ENCODE data around the gene CGNL1.

Gene CGNL1, protein sequence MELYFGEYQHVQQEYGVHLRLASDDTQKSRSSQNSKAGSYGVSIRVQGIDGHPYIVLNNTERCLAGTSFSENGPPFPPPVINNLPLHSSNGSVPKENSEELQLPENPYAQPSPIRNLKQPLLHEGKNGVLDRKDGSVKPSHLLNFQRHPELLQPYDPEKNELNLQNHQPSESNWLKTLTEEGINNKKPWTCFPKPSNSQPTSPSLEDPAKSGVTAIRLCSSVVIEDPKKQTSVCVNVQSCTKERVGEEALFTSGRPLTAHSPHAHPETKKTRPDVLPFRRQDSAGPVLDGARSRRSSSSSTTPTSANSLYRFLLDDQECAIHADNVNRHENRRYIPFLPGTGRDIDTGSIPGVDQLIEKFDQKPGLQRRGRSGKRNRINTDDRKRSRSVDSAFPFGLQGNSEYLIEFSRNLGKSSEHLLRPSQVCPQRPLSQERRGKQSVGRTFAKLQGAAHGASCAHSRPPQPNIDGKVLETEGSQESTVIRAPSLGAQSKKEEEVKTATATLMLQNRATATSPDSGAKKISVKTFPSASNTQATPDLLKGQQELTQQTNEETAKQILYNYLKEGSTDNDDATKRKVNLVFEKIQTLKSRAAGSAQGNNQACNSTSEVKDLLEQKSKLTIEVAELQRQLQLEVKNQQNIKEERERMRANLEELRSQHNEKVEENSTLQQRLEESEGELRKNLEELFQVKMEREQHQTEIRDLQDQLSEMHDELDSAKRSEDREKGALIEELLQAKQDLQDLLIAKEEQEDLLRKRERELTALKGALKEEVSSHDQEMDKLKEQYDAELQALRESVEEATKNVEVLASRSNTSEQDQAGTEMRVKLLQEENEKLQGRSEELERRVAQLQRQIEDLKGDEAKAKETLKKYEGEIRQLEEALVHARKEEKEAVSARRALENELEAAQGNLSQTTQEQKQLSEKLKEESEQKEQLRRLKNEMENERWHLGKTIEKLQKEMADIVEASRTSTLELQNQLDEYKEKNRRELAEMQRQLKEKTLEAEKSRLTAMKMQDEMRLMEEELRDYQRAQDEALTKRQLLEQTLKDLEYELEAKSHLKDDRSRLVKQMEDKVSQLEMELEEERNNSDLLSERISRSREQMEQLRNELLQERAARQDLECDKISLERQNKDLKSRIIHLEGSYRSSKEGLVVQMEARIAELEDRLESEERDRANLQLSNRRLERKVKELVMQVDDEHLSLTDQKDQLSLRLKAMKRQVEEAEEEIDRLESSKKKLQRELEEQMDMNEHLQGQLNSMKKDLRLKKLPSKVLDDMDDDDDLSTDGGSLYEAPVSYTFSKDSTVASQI

DNA sequence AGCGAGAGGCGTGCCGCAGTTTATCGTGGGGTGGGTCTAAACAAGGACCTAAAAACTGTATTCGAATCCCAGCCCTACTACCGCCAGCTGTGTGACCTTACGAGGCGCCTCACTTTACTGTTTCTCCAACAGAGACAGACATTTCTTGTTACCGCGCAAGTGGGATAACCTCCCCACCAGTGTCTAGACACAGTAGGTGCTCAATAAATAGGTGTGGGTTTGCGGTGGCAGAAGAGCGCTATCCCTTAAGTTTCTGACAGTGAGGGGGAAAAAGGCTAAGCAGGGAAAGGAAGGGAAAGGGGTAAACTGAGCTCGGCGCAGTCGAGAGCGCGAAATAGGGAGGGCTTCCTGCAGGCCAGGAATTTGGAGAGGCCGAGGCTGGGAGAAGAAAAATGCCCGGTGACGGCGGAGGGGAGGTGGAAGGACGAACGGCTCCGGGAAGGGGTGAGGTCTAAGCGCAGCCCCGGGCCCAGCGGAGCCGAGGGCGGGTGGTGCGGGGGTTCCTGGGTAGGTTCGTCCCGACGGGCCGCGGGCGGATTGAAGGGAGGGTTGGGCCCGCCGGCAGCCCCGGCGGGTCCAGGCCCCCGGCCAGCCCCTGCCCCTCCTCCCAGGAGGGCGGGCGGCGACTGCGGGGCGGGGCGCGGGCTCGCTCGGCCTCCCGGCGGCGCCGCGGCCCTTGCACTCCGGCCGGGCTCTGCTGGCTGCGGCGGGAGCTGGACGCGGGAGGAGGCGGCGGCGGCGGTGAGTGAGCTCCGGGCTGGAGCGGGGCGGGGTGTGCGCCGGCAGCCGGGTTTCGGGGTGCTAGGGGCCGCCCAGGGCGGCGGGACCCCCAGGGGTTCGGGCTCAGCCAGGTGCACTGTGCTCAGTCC lies at the start of gene CGNL1:
Gene CGNL1 (plus strand): TSS at position 679 of the 869 bp plus-strand sequence. CDS start 61,495 bp downstream, outside the sequence.
- DNase-seq (ENCODE audit: low spot score): no peak

DNA sequence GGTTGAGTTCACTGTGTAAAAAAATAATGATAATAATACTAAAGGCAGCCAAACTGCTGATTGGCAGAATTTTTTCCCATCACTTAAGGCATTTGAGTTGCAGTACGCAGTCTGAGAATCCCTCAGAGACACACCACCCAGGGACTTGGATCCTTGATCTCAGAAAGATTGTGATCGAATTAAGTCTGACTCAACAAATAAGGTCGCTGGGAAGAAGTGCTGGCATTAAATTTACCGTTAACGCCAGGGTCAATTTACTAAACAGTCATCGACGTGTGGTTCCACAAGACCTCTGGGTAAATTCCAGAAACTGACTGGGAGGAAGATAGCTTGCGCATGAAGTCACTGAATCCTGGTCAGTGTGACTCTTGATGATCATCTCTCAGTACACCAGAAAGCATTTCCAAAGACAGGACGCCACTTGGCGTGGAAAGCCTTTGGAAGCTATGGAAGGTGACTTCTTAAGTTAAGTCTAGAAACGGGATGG lies 48.3 kb upstream of the CGNL1 start:
- DNase-seq (ENCODE audit: low spot score): no peak

DNA sequence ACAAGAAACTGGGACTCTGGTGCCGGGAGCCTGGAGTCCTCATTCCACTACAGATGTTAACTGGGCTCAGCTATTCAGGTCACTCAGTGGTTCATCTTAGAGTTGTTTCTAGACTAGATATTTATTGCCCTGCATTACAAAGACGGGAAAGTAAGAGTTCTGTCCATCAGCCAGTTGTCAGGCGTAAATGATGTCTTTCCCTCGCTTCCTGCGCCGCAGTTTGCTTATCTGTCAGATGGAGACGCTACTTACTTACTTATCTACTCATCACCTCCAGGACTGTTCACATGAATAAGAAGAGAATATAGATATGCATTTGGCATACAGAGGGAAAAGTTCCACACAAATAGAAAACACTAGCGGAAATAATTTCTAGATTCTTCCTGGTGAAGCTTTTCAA lies 47.8 kb upstream of the CGNL1 start:
- no peak for DNase-seq (ENCODE audit: low spot score)

DNA sequence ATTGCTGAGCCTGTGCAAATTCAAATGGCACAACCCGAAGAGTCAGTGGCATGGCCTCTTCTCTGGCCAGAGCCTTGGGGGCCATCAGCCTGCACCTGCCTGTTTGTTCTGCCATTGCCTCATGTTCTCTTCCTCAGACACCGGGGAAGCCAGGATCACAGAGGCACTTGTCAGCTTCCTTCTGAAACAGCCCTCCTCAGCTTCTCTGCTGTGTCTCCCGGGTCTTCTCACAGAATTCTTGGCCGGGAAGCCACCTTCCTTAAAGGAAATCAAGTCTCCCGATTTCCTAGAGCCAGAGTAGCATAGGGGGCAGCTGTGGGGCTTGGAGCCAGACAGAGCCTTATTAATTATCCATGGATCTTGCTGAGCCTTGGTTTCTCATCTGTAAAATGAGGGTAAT lies 47.4 kb upstream of the CGNL1 start:
- no peak for DNase-seq (ENCODE audit: low spot score)

DNA sequence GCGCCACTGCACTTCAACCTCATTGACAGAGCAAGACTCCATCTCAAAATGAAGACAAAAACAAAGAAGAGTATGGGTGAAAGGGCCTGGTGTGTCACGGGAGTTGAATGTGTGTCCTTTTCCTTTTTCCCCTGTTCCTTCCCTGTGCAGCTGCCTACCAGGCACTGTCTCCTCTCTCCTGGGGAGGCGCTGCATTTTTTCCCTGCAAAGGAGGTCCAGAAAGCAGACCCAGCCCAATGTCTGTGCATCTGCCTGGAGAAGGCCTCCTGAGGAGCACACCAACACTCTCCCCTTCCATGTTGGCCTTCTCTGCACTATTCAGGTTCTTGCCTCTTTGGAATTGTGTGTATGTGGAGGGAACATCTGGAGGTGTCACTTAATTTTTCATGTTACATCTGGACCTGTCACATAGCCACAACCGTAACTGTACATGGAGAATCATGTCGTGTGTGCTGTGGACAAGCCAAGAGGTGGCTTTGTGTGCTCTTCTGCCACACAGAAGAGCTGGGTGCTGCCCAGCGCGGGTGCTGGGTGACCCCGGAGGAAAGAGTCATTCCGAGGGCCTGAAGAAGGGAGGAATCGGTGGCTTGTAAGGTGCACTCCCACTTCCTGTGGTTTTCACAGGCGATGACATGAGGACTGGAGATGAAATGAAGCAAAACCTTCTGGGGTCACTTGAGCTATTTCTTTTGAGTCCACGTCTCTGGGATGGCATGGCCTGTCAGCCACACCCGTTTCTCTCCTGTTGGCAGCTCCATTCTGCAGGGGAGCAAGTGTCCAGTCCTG lies 46.5 kb upstream of the CGNL1 start:
- DNase-seq (ENCODE audit: low spot score): no peak

DNA sequence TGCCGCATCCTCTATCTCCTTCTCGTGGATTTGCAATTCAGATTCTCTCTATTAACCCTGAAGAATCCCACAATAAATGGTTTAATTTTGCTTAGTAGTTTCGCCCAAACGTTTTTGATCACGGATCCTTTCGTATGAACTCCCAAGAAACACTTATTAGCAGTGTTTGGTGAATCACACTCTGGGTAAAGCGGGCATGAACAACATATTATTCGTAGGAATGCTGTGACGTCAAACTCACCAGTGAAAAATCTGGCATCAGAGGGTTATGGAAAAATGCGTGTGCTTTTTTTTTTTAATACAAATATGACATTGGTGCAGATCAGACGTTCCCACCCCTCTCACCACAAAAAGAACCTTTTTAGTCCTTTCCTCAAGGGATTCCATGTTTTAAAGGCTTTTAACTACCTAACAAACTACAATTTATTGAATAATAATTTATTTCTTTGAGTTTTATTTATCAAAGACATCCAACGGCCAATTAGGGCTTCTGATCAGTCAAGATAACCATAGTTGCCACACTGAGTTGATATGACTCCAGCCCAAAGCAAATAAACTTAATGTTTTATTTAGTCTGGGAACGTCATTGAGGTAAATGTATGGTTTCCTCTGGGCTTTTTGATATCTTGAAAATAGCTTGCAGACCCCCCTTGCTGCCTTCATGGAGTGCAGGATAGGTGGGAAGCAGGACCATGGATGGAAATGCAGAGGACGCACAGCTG lies 45.5 kb upstream of the CGNL1 start:
- no peak for DNase-seq (ENCODE audit: low spot score)

DNA sequence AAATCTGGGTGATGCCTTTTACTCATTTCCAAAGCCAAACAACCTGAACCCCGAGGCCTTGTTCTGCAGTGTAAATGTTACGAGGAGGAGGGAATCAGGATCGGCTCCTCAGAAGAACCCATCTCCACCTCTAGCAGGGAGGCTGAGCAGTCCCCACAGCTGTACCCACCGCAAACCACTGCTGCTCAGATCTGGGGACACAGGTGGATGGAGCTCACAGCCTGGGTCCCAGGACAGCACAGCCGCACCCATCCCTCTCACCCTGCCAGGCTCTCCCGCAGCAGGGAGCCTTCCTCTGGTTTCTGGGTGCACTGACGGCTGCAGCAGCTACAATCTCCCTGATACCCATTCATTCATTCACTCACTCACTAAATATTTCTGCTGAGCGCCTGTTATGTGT lies 44.0 kb upstream of the CGNL1 start:
- DNase-seq (ENCODE audit: low spot score): no peak

DNA sequence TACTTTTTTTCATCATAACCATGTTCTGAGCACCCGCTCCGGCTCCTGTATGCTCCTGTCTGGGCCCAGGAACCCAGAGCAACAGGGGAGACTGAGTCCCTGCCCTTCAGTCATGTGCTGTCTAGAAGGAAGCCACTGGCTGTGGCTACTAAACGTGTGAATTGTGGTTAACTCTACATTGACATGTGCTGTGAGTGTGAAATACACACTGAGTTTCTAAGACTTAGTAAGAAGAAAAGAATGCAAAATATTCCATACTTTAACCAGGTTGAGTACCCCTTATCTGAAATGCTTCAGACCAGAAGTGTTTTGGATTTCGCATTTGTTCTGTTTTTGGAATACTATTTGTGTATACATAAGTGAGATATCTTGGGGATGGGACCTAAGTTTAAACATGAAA lies 42.8 kb upstream of the CGNL1 start:
- DNase-seq (ENCODE audit: low spot score): no peak

DNA sequence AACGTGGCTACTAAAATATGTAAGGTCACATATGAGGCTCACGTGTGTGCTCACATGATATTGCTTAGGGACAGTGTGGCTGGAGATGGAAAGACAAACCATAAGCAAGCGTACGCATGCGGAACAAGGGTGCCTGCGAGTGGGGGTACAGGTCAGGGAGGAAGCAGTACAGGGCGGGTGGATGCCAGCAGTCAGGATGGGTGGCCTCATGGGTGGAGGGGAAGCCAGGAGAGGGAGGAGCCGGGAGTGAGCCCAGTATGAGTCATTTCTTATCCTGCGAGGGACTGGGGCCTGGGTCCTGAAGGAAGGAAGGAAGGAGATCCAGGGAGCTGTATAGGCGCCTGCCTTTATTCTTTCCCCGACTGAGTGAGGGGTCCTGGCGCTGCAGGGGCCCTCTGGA lies 42.0 kb upstream of the CGNL1 start:
- DNase-seq (ENCODE audit: low spot score): no peak

DNA sequence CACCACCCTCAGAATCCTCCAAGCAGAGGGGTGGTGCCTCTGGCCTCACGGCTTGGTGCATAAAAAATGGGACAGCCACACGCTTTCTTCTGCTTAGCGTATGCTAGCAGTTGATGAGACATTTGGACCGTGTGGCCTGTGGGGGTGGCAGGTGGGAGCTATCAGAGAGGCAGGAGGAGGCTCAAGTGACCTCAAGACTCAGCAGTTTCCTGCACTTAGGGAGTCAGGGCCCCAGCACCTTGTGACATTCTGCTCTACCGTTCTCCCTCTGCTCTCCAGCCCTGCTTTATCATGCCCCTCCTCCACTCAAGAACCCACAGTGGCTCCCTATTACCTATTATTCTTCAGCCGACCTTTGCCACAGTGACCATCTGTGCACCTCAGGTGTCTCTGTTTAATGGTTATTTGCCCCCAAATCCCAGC lies 41.0 kb upstream of the CGNL1 start:
- DNase-seq (ENCODE audit: low spot score): no peak

DNA sequence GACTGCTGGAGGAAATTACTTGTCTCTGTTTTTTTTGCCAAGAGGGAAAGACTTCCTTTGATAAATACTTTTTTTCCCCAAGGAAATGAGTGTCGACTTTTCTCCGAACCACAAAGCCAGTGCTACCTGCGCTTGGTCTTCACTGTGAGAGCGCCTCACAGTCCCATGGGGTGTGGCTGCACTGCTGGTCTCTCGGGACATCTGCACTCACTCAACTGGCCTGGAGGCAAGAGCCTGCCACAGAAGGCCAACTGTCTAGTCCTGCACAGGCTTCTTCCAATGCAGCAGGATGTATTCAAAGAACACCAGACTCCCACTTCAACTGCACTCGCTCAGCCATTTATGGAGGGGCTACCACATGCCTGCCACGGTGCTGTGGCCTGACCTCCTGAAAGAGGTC lies 40.6 kb upstream of the CGNL1 start:
- DNase-seq (ENCODE audit: low spot score): no peak

DNA sequence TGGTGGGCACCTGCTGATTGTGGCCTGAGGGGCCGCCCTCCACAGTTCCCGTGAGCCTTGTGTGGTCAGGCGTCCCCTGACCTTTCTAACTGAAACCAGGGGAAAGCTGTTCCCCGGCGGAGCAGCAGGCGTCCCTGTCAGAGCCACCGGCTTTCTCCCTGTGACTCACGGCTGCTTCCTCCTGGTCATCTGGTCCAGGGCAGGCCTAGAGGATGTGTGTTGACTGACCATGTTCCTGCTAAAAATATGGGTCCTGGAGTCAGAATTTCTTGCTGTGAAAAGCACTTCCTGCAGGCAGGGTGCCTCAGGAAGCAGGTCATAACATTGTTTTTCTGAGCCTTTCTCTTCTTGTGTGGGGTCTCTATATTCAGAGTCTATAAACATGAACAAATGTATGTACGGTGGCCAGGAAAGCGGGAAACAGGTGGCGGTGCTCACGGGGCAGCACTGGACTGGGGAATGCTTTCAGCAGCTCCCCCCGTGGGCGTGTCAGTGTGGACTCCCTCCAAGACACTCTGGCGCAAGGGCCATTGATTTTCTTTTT lies 38.4 kb upstream of the CGNL1 start:
- no peak for DNase-seq (ENCODE audit: low spot score)

DNA sequence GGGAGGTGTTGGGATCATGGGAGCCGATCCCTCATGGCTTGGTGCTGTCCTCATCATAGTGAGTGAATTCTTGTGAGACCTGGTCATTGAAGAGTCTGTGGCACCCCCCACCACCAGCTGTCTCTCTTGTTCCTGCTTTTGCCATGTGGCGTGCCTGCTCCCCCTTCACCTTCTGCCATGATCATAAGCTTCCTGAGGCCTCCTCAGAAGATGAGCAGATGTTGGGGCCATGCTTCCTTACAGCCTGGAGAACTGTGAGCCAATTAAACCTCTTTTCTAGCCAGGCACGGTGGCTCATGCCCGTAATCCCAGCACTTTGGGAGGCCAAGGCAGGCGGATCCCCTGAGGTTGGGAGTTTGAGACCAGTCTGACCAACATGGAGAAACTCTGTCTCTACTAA lies 37.0 kb upstream of the CGNL1 start:
- no peak for DNase-seq (ENCODE audit: low spot score)

DNA sequence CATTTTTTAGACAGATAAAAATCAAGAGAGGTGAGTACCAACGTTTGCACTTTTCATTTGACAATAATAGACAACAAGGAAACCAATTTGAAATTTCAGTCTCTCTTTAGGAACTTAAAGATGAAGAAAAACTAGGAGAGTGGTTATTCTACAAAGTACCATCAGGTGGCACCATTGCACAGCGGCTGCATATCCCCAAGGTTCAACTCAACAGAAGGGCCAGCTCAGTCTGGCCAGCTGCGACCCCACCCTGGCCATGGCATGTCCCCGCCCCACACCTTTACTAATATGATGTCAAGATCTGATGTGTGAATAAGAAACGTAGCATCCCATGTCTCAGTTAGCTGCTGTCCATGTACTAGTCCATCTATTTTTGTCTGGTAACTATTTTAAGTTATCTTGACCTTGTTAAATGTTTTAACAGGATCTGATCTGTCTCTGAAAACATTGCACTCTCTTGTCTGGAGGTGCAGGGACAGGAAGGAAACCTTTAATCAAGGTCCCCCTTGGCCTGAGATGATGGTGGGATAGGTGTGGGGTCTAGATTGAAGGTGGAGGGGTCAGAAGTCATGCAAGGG lies 35.5 kb upstream of the CGNL1 start:
- DNase-seq (ENCODE audit: low spot score): peak; percentile 72

DNA sequence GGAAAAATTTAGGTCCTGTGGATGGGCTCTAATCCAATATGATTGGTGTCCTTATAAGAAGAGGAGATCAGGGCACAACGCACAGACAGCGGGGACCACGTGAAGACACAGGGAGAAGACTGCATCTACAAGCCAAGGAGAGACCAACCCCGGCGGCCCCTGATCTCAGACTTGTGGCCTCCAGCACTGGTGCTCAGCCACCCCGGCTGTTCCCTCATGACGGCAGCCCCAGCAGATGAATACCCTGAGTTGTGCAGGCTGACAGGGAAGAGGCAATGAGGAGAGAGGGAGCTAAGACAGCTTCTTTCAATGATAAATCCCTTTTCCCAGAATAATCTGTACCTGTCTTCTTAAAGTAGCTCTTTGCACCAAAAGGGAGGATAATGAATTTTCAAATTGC lies 33.3 kb upstream of the CGNL1 start:
- no peak for DNase-seq (ENCODE audit: low spot score)

DNA sequence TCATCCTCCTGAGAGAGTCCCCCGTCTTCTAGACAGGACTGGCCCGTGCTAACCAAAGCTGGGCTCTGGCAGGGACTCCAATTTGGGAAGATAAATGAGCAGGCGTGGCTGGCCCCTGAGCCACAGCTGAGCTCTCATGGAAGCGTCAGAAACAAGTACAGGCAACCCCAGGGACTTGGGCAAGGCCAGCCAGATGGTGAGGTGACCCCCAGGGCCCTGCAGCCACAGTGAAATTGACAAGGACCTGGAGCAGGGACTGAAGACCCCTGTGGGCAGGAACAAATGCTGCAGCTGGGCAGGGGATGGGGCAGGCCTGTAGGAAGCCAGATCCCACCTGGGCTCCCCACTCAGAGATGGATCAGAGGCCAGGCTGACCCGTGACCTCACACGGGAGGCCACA lies 32.8 kb upstream of the CGNL1 start:
- no peak for DNase-seq (ENCODE audit: low spot score)

DNA sequence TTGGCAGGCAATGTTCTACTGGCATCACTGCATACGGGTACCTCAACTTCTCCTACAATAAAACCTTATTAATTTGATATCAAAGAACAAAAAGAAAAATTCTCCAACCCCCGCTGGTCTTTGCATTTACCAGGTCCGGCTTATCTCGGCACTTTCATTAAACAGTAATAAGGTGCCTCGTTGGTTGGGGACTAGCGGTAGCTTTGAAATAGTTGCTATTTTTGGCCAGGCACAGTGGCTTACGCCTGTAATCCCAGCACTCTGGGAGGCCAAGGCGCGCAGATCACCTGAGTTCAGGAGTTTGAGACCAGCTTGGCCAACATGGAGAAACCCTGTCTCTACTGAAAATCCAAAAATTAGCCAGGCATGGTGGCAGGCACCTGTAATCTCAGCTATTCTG lies 32.0 kb upstream of the CGNL1 start:
- DNase-seq (ENCODE audit: low spot score): no peak

DNA sequence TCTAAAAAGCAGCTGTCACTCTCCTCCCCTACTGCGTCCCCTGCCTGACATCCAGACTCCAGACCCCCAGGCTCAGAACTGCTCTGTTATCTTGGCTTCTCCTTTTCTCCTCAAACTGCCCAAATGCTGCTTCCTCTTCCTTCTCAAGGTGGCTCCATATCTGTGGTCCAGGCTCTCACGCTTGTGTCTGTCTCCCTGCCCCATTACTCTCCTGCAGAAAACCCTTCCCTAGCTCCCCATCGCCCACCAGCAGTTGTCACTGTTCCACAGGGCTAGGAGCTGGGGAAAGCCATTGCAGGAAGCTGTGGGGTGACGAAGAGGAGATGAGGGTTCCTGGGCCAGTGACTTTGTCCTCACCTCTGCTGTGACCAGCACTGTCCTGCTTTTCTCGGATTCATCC lies 30.7 kb upstream of the CGNL1 start:
- no peak for DNase-seq (ENCODE audit: low spot score)

DNA sequence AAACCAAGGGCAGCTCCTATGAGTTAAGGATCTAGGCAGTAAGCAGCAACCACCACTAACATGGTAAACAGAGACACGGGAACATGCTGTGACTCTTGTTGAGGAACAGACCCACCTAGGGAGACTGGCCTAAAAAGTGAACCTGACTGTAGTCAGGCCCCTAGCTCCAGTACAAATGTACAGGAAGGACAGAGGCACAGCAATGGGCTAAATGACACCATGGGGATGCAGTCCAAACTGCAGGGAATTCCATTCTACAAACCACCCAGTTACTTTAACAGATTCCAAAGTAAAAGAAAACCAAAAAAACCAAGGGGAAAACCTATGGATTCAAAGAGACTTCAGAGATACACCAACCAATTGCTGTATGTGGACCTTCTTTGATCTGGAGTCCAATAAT lies 28.2 kb upstream of the CGNL1 start:
- no peak for DNase-seq (ENCODE audit: low spot score)

Measured in LoVo (cell line).